Measurements from ENCODE around the gene FOXI1. TPM values are rescaled to one million over a fixed set of nuclear protein-coding genes. Genes with fewer than 3 reads are reported as not detected.
"Not testable (repeated sequence)": the region's sequence is repeated elsewhere in the genome, so short reads cannot be mapped to it uniquely, and the experiment has no call there.

Gene FOXI1
- total RNA-seq, 1 donor from 2014 or later = not detected

GRCh38 chr5:170139786-170140335, 34.2 kb downstream of the FOXI1 start:
- Histone ChIP-seq H3K27me3 (no peaks in the 10 kb centered on the region), H3K9me3 (no peaks in the 10 kb centered on the region), H3K4me3 (no peak overlapping the region), H3K36me3 (no peaks in the 10 kb centered on the region), H3K27ac (no peak overlapping the region), H3K4me1 (no peaks in the 10 kb centered on the region)
- no peak for TF ChIP-seq POLR2A (IDR thresholded peaks at IDR 0.05)
- TF ChIP-seq, protein P1, sequence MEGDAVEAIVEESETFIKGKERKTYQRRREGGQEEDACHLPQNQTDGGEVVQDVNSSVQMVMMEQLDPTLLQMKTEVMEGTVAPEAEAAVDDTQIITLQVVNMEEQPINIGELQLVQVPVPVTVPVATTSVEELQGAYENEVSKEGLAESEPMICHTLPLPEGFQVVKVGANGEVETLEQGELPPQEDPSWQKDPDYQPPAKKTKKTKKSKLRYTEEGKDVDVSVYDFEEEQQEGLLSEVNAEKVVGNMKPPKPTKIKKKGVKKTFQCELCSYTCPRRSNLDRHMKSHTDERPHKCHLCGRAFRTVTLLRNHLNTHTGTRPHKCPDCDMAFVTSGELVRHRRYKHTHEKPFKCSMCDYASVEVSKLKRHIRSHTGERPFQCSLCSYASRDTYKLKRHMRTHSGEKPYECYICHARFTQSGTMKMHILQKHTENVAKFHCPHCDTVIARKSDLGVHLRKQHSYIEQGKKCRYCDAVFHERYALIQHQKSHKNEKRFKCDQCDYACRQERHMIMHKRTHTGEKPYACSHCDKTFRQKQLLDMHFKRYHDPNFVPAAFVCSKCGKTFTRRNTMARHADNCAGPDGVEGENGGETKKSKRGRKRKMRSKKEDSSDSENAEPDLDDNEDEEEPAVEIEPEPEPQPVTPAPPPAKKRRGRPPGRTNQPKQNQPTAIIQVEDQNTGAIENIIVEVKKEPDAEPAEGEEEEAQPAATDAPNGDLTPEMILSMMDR (IDR thresholded peaks at IDR 0.05) = no peak
- no peak for TF ChIP-seq POLR2AphosphoS5 (IDR thresholded peaks at IDR 0.05; ENCODE audit: insufficient read depth in 1 of 2, low read depth in 1 of 2)
- intact Hi-C loops (cut with DNase I) = no loop called here
- DNase-seq (ENCODE audit: extremely low spot score in 2 of 2) = peak; percentile 58 to 82

- intact Hi-C loops (cut with DNase I); H3K27me3 ChIP-seq; H3K9me3 ChIP-seq; H3K27ac ChIP-seq; H3K4me1 ChIP-seq; H3K36me3 ChIP-seq; H3K4me3 ChIP-seq: not testable (repeated sequence)
- peak in 1 of 2 donors; percentile 25 for DNase-seq (ENCODE audit: extremely low spot score in 2 of 2)
Observed at GRCh38 chr5:170141196-170141595, 35.5 kb downstream of the FOXI1 start.

- peak in 1 of 2 donors; percentile 74 for DNase-seq (ENCODE audit: extremely low spot score in 2 of 2)
- TF ChIP-seq POLR2A (IDR thresholded peaks at IDR 0.05) (no peak), POLR2AphosphoS5 (IDR thresholded peaks at IDR 0.05; ENCODE audit: insufficient read depth in 1 of 2, low read depth in 1 of 2) (no peak)
- TF ChIP-seq, protein P1 (IDR thresholded peaks at IDR 0.05) = no peak
- Histone ChIP-seq H3K4me3 (no peak overlapping the region), H3K27me3 (no peaks in the 10 kb centered on the region), H3K36me3 (no peaks in the 10 kb centered on the region), H3K9me3 (no peaks in the 10 kb centered on the region), H3K27ac (no peak overlapping the region), H3K4me1 (no peaks in the 10 kb centered on the region)
- intact Hi-C loops (cut with DNase I) = no loop called here
Observed at GRCh38 chr5:170141636-170142035, 35.9 kb downstream of the FOXI1 start.

DNA sequence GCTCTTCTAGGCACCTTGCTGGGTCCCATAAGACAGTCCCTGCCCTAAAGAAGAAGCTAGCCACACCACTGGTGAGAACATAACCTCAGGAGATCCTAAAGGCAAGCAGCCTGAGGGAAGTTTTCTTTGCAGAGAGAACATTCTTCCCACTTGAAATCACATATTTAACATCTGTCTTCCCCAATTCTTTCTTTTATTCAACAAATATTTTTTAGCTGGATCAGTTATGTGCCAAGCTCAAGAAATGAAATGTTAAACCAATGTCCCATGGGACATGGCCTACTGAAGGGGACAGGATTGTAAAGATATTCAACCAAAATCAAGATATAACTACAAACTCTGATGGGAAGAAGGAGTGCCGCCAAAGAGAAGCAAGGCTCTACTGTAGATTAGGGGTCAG, 36.5 kb downstream of the FOXI1 start:
- Histone ChIP-seq H3K36me3 (no peaks in the 10 kb centered on the region), H3K27me3 (no peaks in the 10 kb centered on the region), H3K4me1 (no peaks in the 10 kb centered on the region), H3K4me3 (no peak overlapping the region), H3K27ac (no peak overlapping the region), H3K9me3 (no peaks in the 10 kb centered on the region)
- no peak for DNase-seq (ENCODE audit: extremely low spot score in 2 of 2)
- intact Hi-C loops (cut with DNase I) = no loop called here
- no peak for TF ChIP-seq POLR2A (IDR thresholded peaks at IDR 0.05)
- no peak for TF ChIP-seq POLR2AphosphoS5 (IDR thresholded peaks at IDR 0.05; ENCODE audit: insufficient read depth in 1 of 2, low read depth in 1 of 2)
- TF ChIP-seq, protein P1 (IDR thresholded peaks at IDR 0.05) = no peak

- no peaks in the 10 kb centered on the region for H3K36me3 ChIP-seq
- intact Hi-C loops (cut with DNase I) = no loop called here
- H3K9me3 ChIP-seq = no peaks in the 10 kb centered on the region
- no peak overlapping the region for H3K27ac ChIP-seq
- DNase-seq (ENCODE audit: extremely low spot score in 2 of 2) = peak in 1 of 2 donors; percentile 88
- no peak for TF ChIP-seq POLR2A (IDR thresholded peaks at IDR 0.05)
- TF ChIP-seq, protein P1 (IDR thresholded peaks at IDR 0.05) = no peak
- TF ChIP-seq POLR2AphosphoS5 (IDR thresholded peaks at IDR 0.05; ENCODE audit: insufficient read depth in 1 of 2, low read depth in 1 of 2) = no peak
- H3K27me3 ChIP-seq = no peaks in the 10 kb centered on the region
- no peak overlapping the region for H3K4me3 ChIP-seq
- H3K4me1 ChIP-seq = no peaks in the 10 kb centered on the region
Observed at GRCh38 chr5:170143091-170143490, 37.4 kb downstream of the FOXI1 start.

Measured in vagina (tissue), 2 donors.